ENCODE measurements around the gene ARNT2.

The ARNT2 gene

DNA sequence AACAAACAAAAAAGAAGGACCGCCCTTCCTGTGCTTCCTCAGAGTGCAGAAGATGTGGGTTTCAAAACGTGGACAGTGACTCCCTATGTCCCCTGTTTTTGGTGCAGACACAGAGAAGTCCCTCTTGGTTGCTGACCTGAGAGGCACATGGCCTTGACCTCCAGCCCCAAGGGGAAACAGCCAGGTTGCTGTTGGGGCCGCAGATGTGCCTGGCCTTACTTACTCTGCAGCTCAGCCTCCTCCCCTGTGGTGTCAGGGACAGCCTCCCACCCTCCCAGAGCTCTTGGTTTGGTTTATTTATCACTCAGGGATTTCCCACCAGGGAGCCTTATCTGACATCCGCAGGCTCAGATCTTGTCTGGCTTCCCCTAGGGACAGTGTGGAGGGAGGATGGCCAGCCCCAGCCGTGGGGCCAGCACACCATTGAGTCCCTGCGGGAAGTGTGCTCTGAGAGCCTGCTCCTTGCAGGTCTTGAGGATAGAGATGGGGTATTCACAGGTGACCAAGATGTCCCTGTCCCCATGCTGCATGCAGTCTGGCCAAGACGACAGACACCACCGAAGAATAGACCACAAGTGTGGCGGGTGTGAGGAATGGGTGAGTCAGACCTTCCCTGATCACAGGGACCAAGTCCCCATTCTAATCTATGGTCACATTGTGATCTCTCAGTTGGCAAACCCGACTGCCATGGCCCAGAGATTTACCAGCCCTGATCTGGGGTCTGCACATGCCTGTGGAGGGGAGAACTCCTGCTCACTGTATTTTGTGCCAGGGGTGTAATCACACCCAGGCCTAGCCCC, 156.6 kb downstream of the ARNT2 start:
- H3K4me3 ChIP-seq (ENCODE audit: low read depth, low read length), result no peak overlapping the region
- TF ChIP-seq, protein P1, sequence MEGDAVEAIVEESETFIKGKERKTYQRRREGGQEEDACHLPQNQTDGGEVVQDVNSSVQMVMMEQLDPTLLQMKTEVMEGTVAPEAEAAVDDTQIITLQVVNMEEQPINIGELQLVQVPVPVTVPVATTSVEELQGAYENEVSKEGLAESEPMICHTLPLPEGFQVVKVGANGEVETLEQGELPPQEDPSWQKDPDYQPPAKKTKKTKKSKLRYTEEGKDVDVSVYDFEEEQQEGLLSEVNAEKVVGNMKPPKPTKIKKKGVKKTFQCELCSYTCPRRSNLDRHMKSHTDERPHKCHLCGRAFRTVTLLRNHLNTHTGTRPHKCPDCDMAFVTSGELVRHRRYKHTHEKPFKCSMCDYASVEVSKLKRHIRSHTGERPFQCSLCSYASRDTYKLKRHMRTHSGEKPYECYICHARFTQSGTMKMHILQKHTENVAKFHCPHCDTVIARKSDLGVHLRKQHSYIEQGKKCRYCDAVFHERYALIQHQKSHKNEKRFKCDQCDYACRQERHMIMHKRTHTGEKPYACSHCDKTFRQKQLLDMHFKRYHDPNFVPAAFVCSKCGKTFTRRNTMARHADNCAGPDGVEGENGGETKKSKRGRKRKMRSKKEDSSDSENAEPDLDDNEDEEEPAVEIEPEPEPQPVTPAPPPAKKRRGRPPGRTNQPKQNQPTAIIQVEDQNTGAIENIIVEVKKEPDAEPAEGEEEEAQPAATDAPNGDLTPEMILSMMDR (IDR thresholded peaks at IDR 0.05; ENCODE audit: low read depth, low read length), result no peak

DNA sequence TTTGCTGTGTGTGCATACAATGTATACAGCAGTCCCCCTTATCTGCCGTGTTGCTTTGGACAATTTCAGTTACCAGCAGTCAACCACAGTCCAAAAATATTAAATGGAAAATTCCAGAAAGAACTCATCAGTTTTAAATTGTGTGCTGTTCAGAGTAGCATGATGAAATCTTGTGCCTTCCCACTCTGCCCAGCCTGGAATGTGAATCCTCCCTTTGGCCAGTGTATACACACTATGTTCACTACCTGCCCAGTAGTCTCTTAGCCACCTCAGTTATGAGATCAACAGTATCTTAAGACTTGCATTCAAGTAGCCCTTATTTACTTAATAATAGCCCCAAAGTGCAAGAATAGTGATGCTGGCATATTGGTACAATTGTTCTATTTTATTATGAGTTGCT, 157.3 kb downstream of the ARNT2 start:
- TF ChIP-seq, protein P1 (IDR thresholded peaks at IDR 0.05; ENCODE audit: low read depth, low read length), result no peak

DNA sequence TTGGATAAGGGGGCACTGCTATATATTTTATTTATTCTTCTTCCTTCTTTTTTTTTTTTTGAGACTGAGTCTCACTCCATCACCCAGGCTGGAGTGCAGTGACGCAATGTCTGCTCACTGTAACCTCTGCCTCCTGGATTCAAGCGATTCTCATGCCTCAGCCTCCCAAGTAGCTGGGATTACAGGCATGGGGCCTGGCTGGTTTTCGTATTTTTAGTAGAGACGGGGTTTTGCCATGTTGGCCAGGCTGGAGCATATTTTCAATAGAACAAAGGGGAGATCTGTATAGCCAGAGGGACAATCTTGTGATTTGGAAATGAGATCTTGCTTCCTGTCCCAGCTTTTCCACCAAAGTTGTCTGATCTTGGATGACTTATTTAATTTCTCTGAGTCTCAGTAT, 157.9 kb downstream of the ARNT2 start:
- no peak overlapping the region for H3K4me3 ChIP-seq (ENCODE audit: low read depth, low read length)
- TF ChIP-seq, protein P1 (IDR thresholded peaks at IDR 0.05; ENCODE audit: low read depth, low read length), result no peak

More for the DNA sequence above, 157.3 kb downstream of the ARNT2 start:
- H3K4me3 ChIP-seq (ENCODE audit: low read depth, low read length), result no peak overlapping the region

DNA sequence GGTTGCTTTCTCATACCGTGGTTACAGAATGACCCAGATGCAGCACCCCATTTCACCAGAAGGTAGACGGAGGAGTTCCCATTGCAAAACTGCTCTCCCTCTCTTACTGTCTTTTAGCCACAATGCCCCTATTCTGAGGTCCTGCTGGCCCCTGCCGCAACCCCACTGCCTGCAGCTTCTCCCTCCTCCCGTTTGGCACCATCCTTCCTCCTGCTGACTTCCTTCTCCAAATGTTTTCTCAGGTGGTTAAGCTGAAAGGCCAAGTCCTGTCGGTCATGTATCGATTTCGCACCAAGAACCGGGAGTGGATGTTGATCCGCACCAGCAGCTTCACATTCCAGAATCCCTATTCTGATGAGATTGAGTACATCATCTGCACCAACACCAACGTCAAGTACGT, 158.7 kb downstream of the ARNT2 start:
- TF ChIP-seq, protein P1 (IDR thresholded peaks at IDR 0.05; ENCODE audit: low read depth, low read length), result no peak
- H3K4me3 ChIP-seq (ENCODE audit: low read depth, low read length), result no peak overlapping the region

DNA sequence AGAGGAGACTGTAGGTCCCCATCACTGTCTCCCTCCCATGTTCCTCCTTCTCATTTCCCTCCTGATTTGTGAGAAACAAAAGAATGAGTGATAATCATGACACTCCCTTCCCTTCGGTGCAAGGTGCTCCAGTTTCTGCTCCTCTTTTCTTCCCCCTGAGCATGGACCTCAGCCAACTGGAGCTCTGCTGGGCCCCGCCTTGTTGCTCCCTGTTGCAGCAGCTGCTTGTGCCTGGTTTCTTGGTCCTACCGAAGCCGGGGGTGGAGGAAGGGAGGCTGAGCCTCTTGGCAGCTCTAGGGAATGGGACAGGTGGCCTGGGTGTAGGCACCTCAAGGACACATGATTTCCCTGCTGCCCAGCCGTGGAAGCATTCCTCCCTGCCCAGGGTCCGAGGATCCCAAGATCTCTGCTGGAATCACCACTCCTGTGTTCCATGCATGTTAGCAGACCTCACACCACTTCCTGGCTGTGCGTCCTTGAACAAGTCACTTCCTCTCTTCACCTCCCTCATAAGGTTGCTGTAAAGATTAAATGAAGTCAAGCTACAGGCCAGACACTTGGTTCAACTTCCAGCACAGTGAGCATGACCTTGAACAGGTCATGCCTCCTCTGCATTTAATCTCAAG, 159.3 kb downstream of the ARNT2 start:
- TF ChIP-seq, protein P1 (IDR thresholded peaks at IDR 0.05; ENCODE audit: low read depth, low read length), result no peak
- no peak overlapping the region for H3K4me3 ChIP-seq (ENCODE audit: low read depth, low read length)

DNA sequence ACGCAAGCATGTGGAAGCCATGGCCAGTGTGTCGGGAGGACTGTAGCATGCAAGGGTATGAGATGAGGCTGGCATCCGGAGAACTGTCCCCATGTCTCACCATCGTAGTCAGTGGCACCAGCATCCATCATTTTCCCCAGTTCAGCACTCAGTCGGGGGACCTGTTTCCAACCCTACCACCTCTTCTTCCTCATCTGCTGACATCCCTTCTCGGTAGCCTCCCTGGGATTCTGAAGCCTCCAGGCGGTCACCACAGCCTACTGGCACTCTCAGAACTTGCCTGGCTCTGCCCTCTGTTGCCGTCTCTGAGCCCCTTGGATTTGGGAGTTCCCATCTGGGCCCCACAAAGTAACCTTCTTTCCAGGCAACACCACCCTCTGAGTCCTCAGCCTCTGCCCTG, 159.9 kb downstream of the ARNT2 start:
- H3K4me3 ChIP-seq (ENCODE audit: low read depth, low read length), result no peak overlapping the region
- TF ChIP-seq, protein P1 (IDR thresholded peaks at IDR 0.05; ENCODE audit: low read depth, low read length), result no peak

DNA sequence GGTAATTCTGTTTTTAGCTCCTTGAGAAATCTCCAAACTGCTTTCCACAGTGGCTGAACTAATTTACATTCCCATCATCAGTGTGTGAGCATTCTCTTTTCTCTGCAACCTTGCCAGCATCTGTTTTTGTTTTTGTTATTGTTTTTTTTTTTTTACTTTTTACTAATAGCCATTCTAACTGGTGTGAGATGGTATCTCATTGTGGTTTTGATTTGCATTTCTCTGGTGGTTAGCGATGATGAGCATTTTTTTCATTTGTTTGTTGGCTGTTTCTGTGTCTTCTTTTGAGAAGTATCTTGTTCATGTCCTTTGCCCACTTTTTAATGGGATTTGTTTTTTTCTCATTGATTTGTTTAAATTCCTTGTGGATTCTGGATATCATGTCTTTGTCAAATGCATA, 161.2 kb downstream of the ARNT2 start:
- TF ChIP-seq, protein P1 (IDR thresholded peaks at IDR 0.05; ENCODE audit: low read depth, low read length), result no peak
- H3K4me3 ChIP-seq (ENCODE audit: low read depth, low read length), result no peak overlapping the region
